Measurements from ENCODE around the gene MAP3K2.
A peak's percentile ranks its signal among the peaks of the same experiment; 100 is the strongest.

The MAP3K2 gene

GRCh38 chr2:127398239-127398590 is 10.4 kb upstream of the MAP3K2 start:
- no peak overlapping the region for H2BK120ac ChIP-seq (ENCODE audit: low read depth, low read length)
- H3K23ac ChIP-seq (ENCODE audit: low read length) = peak overlapping the region; percentile 45
- H3K4me2 ChIP-seq (ENCODE audit: low read length) = no peak overlapping the region
- H3K9ac ChIP-seq (ENCODE audit: low read length) = no peak overlapping the region
- H2BK5ac ChIP-seq (ENCODE audit: low read length) = no peak overlapping the region
- H3K4me3 ChIP-seq (ENCODE audit: low read length) = no peak overlapping the region
- H4K8ac ChIP-seq (ENCODE audit: low read depth, low read length) = no peak overlapping the region
- H3K27me3 ChIP-seq (ENCODE audit: insufficient read depth, low read length, poor library complexity) = no peaks in the 10 kb centered on the region
- WGBS (ENCODE audit: extremely low coverage, insufficient coverage, low lambda C conversion rate) = no CpG with 5 or more reads among the region's 4 CpGs
- DNase-seq = peak; percentile 84
- no peaks in the 10 kb centered on the region for H3K4me1 ChIP-seq (ENCODE audit: control insufficient read depth, low read depth, low read length)
- H3K4ac ChIP-seq (ENCODE audit: low read depth, low read length) = no peak overlapping the region
- H4K5ac ChIP-seq (ENCODE audit: low read length) = no peak overlapping the region
- H3K56ac ChIP-seq (ENCODE audit: low read length) = peak overlapping the region; percentile 49
- no peak overlapping the region for H3K27ac ChIP-seq (ENCODE audit: low read depth, low read length)
- H2AK5ac ChIP-seq (ENCODE audit: low read length) = no peak overlapping the region
- H3K36me3 ChIP-seq (ENCODE audit: control insufficient read depth, insufficient read depth, low read length) = no peaks in the 10 kb centered on the region
- H3K79me1 ChIP-seq (ENCODE audit: low read length) = no peaks in the 10 kb centered on the region
- H3K18ac ChIP-seq (ENCODE audit: low read length) = no peak overlapping the region
- no peak overlapping the region for H2BK15ac ChIP-seq (replicated peaks; ENCODE audit: low read depth)
- H3K79me2 ChIP-seq (ENCODE audit: control insufficient read depth, insufficient read depth, low read length) = no peaks in the 10 kb centered on the region

GRCh38 chr2:127397568-127398238 is 9.9 kb upstream of the MAP3K2 start:
- no peak overlapping the region for H4K8ac ChIP-seq (ENCODE audit: low read depth, low read length)
- no peak overlapping the region for H2BK120ac ChIP-seq (ENCODE audit: low read depth, low read length)
- peak overlapping the region; percentile 45 for H3K23ac ChIP-seq (ENCODE audit: low read length)
- peak overlapping the region; percentile 49 for H3K56ac ChIP-seq (ENCODE audit: low read length)
- no peak overlapping the region for H3K4me2 ChIP-seq (ENCODE audit: low read length)
- H2BK15ac ChIP-seq (replicated peaks; ENCODE audit: low read depth) = no peak overlapping the region
- H3K9ac ChIP-seq (ENCODE audit: low read length) = no peak overlapping the region
- H3K4ac ChIP-seq (ENCODE audit: low read depth, low read length) = no peak overlapping the region
- H2BK5ac ChIP-seq (ENCODE audit: low read length) = no peak overlapping the region
- H3K27ac ChIP-seq (ENCODE audit: low read depth, low read length) = no peak overlapping the region
- no CpG with 5 or more reads among the region's 9 CpGs for WGBS (ENCODE audit: extremely low coverage, insufficient coverage, low lambda C conversion rate)
- H3K79me2 ChIP-seq (ENCODE audit: control insufficient read depth, insufficient read depth, low read length) = no peaks in the 10 kb centered on the region
- H3K27me3 ChIP-seq (ENCODE audit: insufficient read depth, low read length, poor library complexity) = no peaks in the 10 kb centered on the region
- no peak overlapping the region for H3K18ac ChIP-seq (ENCODE audit: low read length)
- no peaks in the 10 kb centered on the region for H3K79me1 ChIP-seq (ENCODE audit: low read length)
- no peak overlapping the region for H3K4me3 ChIP-seq (ENCODE audit: low read length)
- no peak for DNase-seq
- H3K4me1 ChIP-seq (ENCODE audit: control insufficient read depth, low read depth, low read length) = no peaks in the 10 kb centered on the region
- H3K36me3 ChIP-seq (ENCODE audit: control insufficient read depth, insufficient read depth, low read length) = no peaks in the 10 kb centered on the region
- no peak overlapping the region for H2AK5ac ChIP-seq (ENCODE audit: low read length)
- no peak overlapping the region for H4K5ac ChIP-seq (ENCODE audit: low read length)

GRCh38 chr2:127394492-127394891 is 6.7 kb upstream of the MAP3K2 start:
- Histone ChIP-seq H3K23ac (ENCODE audit: low read length) (no peak overlapping the region), H3K79me2 (ENCODE audit: control insufficient read depth, insufficient read depth, low read length) (no peaks in the 10 kb centered on the region), H3K4ac (ENCODE audit: low read depth, low read length) (no peak overlapping the region), H3K18ac (ENCODE audit: low read length) (no peak overlapping the region), H3K4me2 (ENCODE audit: low read length) (no peak overlapping the region), H2BK5ac (ENCODE audit: low read length) (no peak overlapping the region), H3K56ac (ENCODE audit: low read length) (no peak overlapping the region), H4K5ac (ENCODE audit: low read length) (no peak overlapping the region), H3K36me3 (ENCODE audit: control insufficient read depth, insufficient read depth, low read length) (no peaks in the 10 kb centered on the region), H3K4me3 (ENCODE audit: low read length) (no peak overlapping the region), H2BK15ac (replicated peaks; ENCODE audit: low read depth) (no peak overlapping the region), H3K27me3 (ENCODE audit: insufficient read depth, low read length, poor library complexity) (no peaks in the 10 kb centered on the region), H3K79me1 (ENCODE audit: low read length) (no peaks in the 10 kb centered on the region), H3K4me1 (ENCODE audit: control insufficient read depth, low read depth, low read length) (no peaks in the 10 kb centered on the region), H4K8ac (ENCODE audit: low read depth, low read length) (no peak overlapping the region), H2BK120ac (ENCODE audit: low read depth, low read length) (no peak overlapping the region), H3K9ac (ENCODE audit: low read length) (no peak overlapping the region), H2AK5ac (ENCODE audit: low read length) (no peak overlapping the region), H3K27ac (ENCODE audit: low read depth, low read length) (no peak overlapping the region)
- no CpG with 5 or more reads among the region's 3 CpGs for WGBS (ENCODE audit: extremely low coverage, insufficient coverage, low lambda C conversion rate)
- DNase-seq = no peak

- no peak overlapping the region for H2BK5ac ChIP-seq (ENCODE audit: low read length)
- no peak overlapping the region for H2BK15ac ChIP-seq (replicated peaks; ENCODE audit: low read depth)
- no peaks in the 10 kb centered on the region for H3K79me2 ChIP-seq (ENCODE audit: control insufficient read depth, insufficient read depth, low read length)
- no peaks in the 10 kb centered on the region for H3K36me3 ChIP-seq (ENCODE audit: control insufficient read depth, insufficient read depth, low read length)
- no peak overlapping the region for H3K4ac ChIP-seq (ENCODE audit: low read depth, low read length)
- H3K4me1 ChIP-seq (ENCODE audit: control insufficient read depth, low read depth, low read length) = peaks cover 5% of the 10 kb centered on the region
- no peak overlapping the region for H2BK120ac ChIP-seq (ENCODE audit: low read depth, low read length)
- H3K9ac ChIP-seq (ENCODE audit: low read length) = no peak overlapping the region
- no peaks in the 10 kb centered on the region for H3K27me3 ChIP-seq (ENCODE audit: insufficient read depth, low read length, poor library complexity)
- no peak overlapping the region for H3K27ac ChIP-seq (ENCODE audit: low read depth, low read length)
- no peak overlapping the region for H2AK5ac ChIP-seq (ENCODE audit: low read length)
- H3K4me3 ChIP-seq (ENCODE audit: low read length) = no peak overlapping the region
- H4K5ac ChIP-seq (ENCODE audit: low read length) = no peak overlapping the region
- no CpG with 5 or more reads among the region's 1 CpG for WGBS (ENCODE audit: extremely low coverage, insufficient coverage, low lambda C conversion rate)
- H3K56ac ChIP-seq (ENCODE audit: low read length) = no peak overlapping the region
- no peak overlapping the region for H3K18ac ChIP-seq (ENCODE audit: low read length)
- no peak overlapping the region for H4K8ac ChIP-seq (ENCODE audit: low read depth, low read length)
- no peak for DNase-seq
- H3K79me1 ChIP-seq (ENCODE audit: low read length) = no peaks in the 10 kb centered on the region
- H3K23ac ChIP-seq (ENCODE audit: low read length) = no peak overlapping the region
- H3K4me2 ChIP-seq (ENCODE audit: low read length) = no peak overlapping the region
These were observed 5.2 kb upstream of the MAP3K2 start for GRCh38 chr2:127392828-127393578.

GRCh38 chr2:127392133-127392827 is 4.5 kb upstream of the MAP3K2 start:
- Histone ChIP-seq H3K79me1 (ENCODE audit: low read length) (no peaks in the 10 kb centered on the region), H2BK5ac (ENCODE audit: low read length) (no peak overlapping the region), H2BK15ac (replicated peaks; ENCODE audit: low read depth) (no peak overlapping the region), H3K4me2 (ENCODE audit: low read length) (no peak overlapping the region), H2AK5ac (ENCODE audit: low read length) (no peak overlapping the region), H4K8ac (ENCODE audit: low read depth, low read length) (no peak overlapping the region), H3K4me1 (ENCODE audit: control insufficient read depth, low read depth, low read length) (peaks cover 5% of the 10 kb centered on the region), H3K36me3 (ENCODE audit: control insufficient read depth, insufficient read depth, low read length) (no peaks in the 10 kb centered on the region), H4K5ac (ENCODE audit: low read length) (no peak overlapping the region), H3K4me3 (ENCODE audit: low read length) (no peak overlapping the region), H3K27me3 (ENCODE audit: insufficient read depth, low read length, poor library complexity) (no peaks in the 10 kb centered on the region), H3K79me2 (ENCODE audit: control insufficient read depth, insufficient read depth, low read length) (no peaks in the 10 kb centered on the region), H2BK120ac (ENCODE audit: low read depth, low read length) (no peak overlapping the region), H3K23ac (ENCODE audit: low read length) (no peak overlapping the region), H3K56ac (ENCODE audit: low read length) (no peak overlapping the region), H3K9ac (ENCODE audit: low read length) (no peak overlapping the region), H3K27ac (ENCODE audit: low read depth, low read length) (no peak overlapping the region), H3K4ac (ENCODE audit: low read depth, low read length) (no peak overlapping the region), H3K18ac (ENCODE audit: low read length) (no peak overlapping the region)
- no peak for DNase-seq
- WGBS (ENCODE audit: extremely low coverage, insufficient coverage, low lambda C conversion rate) = no CpG with 5 or more reads among the region's 2 CpGs

All from mesendoderm (in vitro differentiated cells).